H9 (cell line): ENCODE data around the gene JADE2. TPM values are rescaled to one million over a fixed set of nuclear protein-coding genes. Genes with fewer than 3 reads are reported as not detected.

Experiments
- DNase-seq: peaks from one replicate; pipeline ENCODE4 v3.0.0-alpha.2; 2017
- H2AFZ ChIP-seq: one replicate; pipeline ENCODE4 v1.6.1; 2013; ENCODE audit warnings: mild to moderate bottlenecking, low read length, control low read depth, moderate library complexity
- H2AK5ac ChIP-seq: 2 replicates; pipeline ENCODE4 v1.6.1; 2013; ENCODE audit warnings: low read length, control low read depth, mixed read lengths; ENCODE audit not compliant: insufficient read length
- H2BK120ac ChIP-seq: one replicate; pipeline ENCODE4 v1.6.1; 2013; ENCODE audit warnings: low read depth, mild to moderate bottlenecking, low read length, control low read depth, inconsistent platforms; ENCODE audit not compliant: poor library complexity, severe bottlenecking
- H2BK12ac ChIP-seq: 2 replicates; pipeline ENCODE4 v1.6.1; 2013; ENCODE audit warnings: low read length, control low read depth, mixed read lengths, low read depth; ENCODE audit not compliant: insufficient read length
- H2BK15ac ChIP-seq: 2 replicates; pipeline ENCODE4 v1.6.1; 2013; ENCODE audit warnings: low read depth, low read length, control low read depth
- H2BK20ac ChIP-seq: one replicate; pipeline ENCODE4 v1.6.1; 2013; ENCODE audit warnings: low read depth, mild to moderate bottlenecking, low read length, control low read depth, inconsistent platforms; ENCODE audit not compliant: poor library complexity, severe bottlenecking
- H2BK5ac ChIP-seq: 2 replicates; pipeline ENCODE4 v1.6.1; 2013; ENCODE audit warnings: low read length, control low read depth, mixed read lengths; ENCODE audit not compliant: insufficient read length
- H3K14ac ChIP-seq: 2 replicates; pipeline ENCODE4 v1.6.1; 2013; ENCODE audit warnings: low read length, control low read depth; ENCODE audit not compliant: insufficient read depth
- H3K18ac ChIP-seq: 2 replicates; pipeline ENCODE4 v1.6.1; 2013; ENCODE audit warnings: low read depth, mild to moderate bottlenecking, mixed read lengths, low read length, control low read depth; ENCODE audit not compliant: insufficient read length
- H3K23ac ChIP-seq: 2 replicates; pipeline ENCODE4 v1.6.1; 2013; ENCODE audit warnings: low read length, control low read depth, mixed read lengths, low read depth; ENCODE audit not compliant: insufficient read length
- H3K23me2 ChIP-seq: 2 replicates; pipeline ENCODE4 v1.6.1; 2013; ENCODE audit warnings: low read depth, mild to moderate bottlenecking, mixed read lengths, low read length, control low read depth; ENCODE audit not compliant: insufficient read length, poor library complexity, severe bottlenecking
- H3K27ac ChIP-seq: 2 replicates; pipeline ENCODE4 v1.5.1; 2013; ENCODE audit warnings: low read length, control low read depth, mixed read lengths, low read depth; ENCODE audit not compliant: insufficient read length
- H3K27me3 ChIP-seq: 2 replicates; pipeline ENCODE4 v1.6.1; 2013; ENCODE audit warnings: low read length, control low read depth, inconsistent platforms; ENCODE audit not compliant: insufficient read depth
- H3K4ac ChIP-seq: 2 replicates; pipeline ENCODE4 v1.6.1; 2013; ENCODE audit warnings: low read depth, mild to moderate bottlenecking, control low read depth, inconsistent platforms, low read length, moderate library complexity
- H3K4me1 ChIP-seq: 2 replicates; pipeline ENCODE4 v1.6.1; 2013; ENCODE audit warnings: low read length, control low read depth, inconsistent platforms; ENCODE audit not compliant: insufficient read depth
- H3K4me2 ChIP-seq: 2 replicates; pipeline ENCODE4 v1.6.1; 2013; ENCODE audit warnings: low read length, control low read depth, mixed read lengths; ENCODE audit not compliant: insufficient read length, insufficient read depth
- H3K56ac ChIP-seq: 2 replicates; pipeline ENCODE4 v1.6.1; 2013; ENCODE audit warnings: low read depth, mild to moderate bottlenecking, mixed read lengths, low read length, control low read depth; ENCODE audit not compliant: insufficient read length
- H3K79me1 ChIP-seq: 2 replicates; pipeline ENCODE4 v1.6.1; 2013; ENCODE audit warnings: low read depth, mild to moderate bottlenecking, moderate library complexity, low read length, control low read depth, inconsistent platforms; ENCODE audit not compliant: insufficient read depth, poor library complexity, severe bottlenecking
- H3K79me2 ChIP-seq: 2 replicates; pipeline ENCODE4 v1.6.1; 2013; ENCODE audit warnings: low read length, control low read depth, inconsistent platforms; ENCODE audit not compliant: insufficient read depth
- H3K9ac ChIP-seq: 2 replicates; pipeline ENCODE4 v1.6.1; 2013; ENCODE audit warnings: low read length, control low read depth, mixed read lengths; ENCODE audit not compliant: insufficient read length; ENCODE audit errors: extremely low read depth
- H3K9me3 ChIP-seq: one replicate; pipeline ENCODE4 v1.6.1; 2013; ENCODE audit warnings: low read depth, low read length, inconsistent platforms; ENCODE audit not compliant: control insufficient read depth
- H3T11ph ChIP-seq: one replicate; pipeline ENCODE4 v1.6.1; 2013; ENCODE audit warnings: mild to moderate bottlenecking, low read length, control low read depth, inconsistent platforms
- H4K20me1 ChIP-seq: one replicate; pipeline ENCODE4 v1.6.1; 2013; ENCODE audit not compliant: control insufficient read depth, insufficient read length, insufficient read depth
- H4K5ac ChIP-seq: 2 replicates; pipeline ENCODE4 v1.6.1; 2013; ENCODE audit warnings: low read depth, mild to moderate bottlenecking, mixed read lengths, low read length, control low read depth; ENCODE audit not compliant: insufficient read length
- H4K8ac ChIP-seq: replicated peaks from 2 replicates; pipeline ENCODE4 v1.6.1; 2013; ENCODE audit warnings: low read length, control low read depth, mixed read lengths, low read depth; ENCODE audit not compliant: insufficient read length
- H4K91ac ChIP-seq: 2 replicates; pipeline ENCODE4 v1.6.1; 2013; ENCODE audit warnings: low read depth, mild to moderate bottlenecking, moderate library complexity, mixed read lengths, low read length, control low read depth; ENCODE audit not compliant: insufficient read length
- H3K27ac Mint-ChIP-seq, 3 experiments: 2 replicates in 2 of 3; 3 replicates in 1 of 3; pipeline ENCODE4 v1.8.0; 2020 to 2021; ENCODE audit warnings: mixed read lengths in 3 of 3, mild to moderate bottlenecking in 1 of 3, moderate library complexity in 1 of 3
- H3K27me3 Mint-ChIP-seq: 2 replicates; pipeline ENCODE4 v1.8.0; 2021; ENCODE audit warnings: low read depth, mild to moderate bottlenecking, moderate library complexity, mixed read lengths
- H3K36me3 Mint-ChIP-seq, 3 experiments: 2 replicates in 2 of 3; 3 replicates in 1 of 3; pipeline ENCODE4 v1.8.0; 2020 to 2021; ENCODE audit warnings: low read depth in 3 of 3, mixed read lengths in 3 of 3; ENCODE audit not compliant: insufficient read depth in 1 of 3
- H3K4me1 Mint-ChIP-seq, 2 experiments: 2 replicates each; pipeline ENCODE4 v1.8.0; 2020; ENCODE audit warnings: mixed read lengths in 2 of 2
- H3K4me3 Mint-ChIP-seq, 2 experiments: 2 replicates in 1 of 2; 3 replicates in 1 of 2; pipeline ENCODE4 v1.8.0; 2020 to 2021; ENCODE audit warnings: mild to moderate bottlenecking in 2 of 2, mixed read lengths in 2 of 2, moderate library complexity in 1 of 2
- H3K9me3 Mint-ChIP-seq, 2 experiments: 2 replicates in 1 of 2; 3 replicates in 1 of 2; pipeline ENCODE4 v1.8.0; 2020; ENCODE audit warnings: mild to moderate bottlenecking in 2 of 2, mixed read lengths in 2 of 2, moderate library complexity in 1 of 2
- WGBS: extraction: QIAGEN DNeasy Blood & Tissue Kit; methylation state at CpG from one replicate; pipeline ENCODE4 v1.1.7; 2013; ENCODE audit warnings: missing lambda C conversion rate, low lambda C conversion rate, mixed read lengths; ENCODE audit not compliant: insufficient read length; ENCODE audit errors: extremely low coverage; 5-methylcytosine and 5-hydroxymethylcytosine counted together
- total RNA-seq: library from RNA; stranded (reverse); gene quantifications from 2 replicates; pipeline ENCODE4 v1.2.1, GENCODE V29; 2021
- TF ChIP-seq, protein P1 (sequence below): fragments of 200-600 bp; sonication (generic); conservative IDR thresholded peaks from 3 replicates; pipeline ENCODE4 v1.8.0; 2021; ENCODE audit warnings: antibody characterized with exemption, mild to moderate bottlenecking

JADE2 gene
- total RNA-seq, 1 experiment from 2014 or later, result 99.7 TPM

DNA sequence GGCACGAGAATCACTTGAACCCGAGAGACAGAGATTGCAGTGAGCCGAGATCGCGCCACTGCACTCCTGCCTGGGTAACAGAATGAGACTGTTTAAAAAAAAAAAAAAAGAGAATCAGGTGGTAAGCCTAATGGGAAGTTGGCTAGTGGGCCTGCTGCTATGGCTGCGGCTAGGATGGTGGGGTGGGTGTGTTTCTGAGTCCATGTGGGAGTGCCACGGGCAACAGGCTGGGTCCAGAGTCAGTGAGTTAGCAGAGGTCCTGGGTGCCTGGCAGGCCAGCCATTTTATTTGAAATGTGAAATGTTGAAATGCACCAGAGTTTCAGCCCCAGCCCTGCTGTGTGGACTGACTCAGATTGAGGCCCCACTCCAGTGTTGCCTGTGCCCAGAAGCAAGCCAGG, 37.8 kb downstream of the JADE2 start:
- no peaks in the 10 kb centered on the region for H3K9me3 ChIP-seq
- H2AK5ac ChIP-seq, result no peak overlapping the region
- no peaks in the 10 kb centered on the region for H3K79me2 ChIP-seq
- no peaks in the 10 kb centered on the region for H3K9me3 Mint-ChIP-seq
- peaks cover 24 to 93% (median 72%) of the 10 kb centered on the region in 3 experiments for H3K36me3 Mint-ChIP-seq
- H3K18ac ChIP-seq, result no peak overlapping the region
- H3K56ac ChIP-seq, result no peak overlapping the region
- no peak overlapping the region for H3K23ac ChIP-seq
- no peak overlapping the region for H3K4me2 ChIP-seq
- H2BK120ac ChIP-seq, result no peak overlapping the region
- H3K27ac ChIP-seq, result no peak overlapping the region
- no peaks in the 10 kb centered on the region for H3K4me1 Mint-ChIP-seq
- no peak overlapping the region for H3K14ac ChIP-seq
- H4K5ac ChIP-seq, result no peak overlapping the region
- H4K8ac ChIP-seq, result no peak overlapping the region
- no peaks in the 10 kb centered on the region for H3K27me3 ChIP-seq
- TF ChIP-seq, protein P1, sequence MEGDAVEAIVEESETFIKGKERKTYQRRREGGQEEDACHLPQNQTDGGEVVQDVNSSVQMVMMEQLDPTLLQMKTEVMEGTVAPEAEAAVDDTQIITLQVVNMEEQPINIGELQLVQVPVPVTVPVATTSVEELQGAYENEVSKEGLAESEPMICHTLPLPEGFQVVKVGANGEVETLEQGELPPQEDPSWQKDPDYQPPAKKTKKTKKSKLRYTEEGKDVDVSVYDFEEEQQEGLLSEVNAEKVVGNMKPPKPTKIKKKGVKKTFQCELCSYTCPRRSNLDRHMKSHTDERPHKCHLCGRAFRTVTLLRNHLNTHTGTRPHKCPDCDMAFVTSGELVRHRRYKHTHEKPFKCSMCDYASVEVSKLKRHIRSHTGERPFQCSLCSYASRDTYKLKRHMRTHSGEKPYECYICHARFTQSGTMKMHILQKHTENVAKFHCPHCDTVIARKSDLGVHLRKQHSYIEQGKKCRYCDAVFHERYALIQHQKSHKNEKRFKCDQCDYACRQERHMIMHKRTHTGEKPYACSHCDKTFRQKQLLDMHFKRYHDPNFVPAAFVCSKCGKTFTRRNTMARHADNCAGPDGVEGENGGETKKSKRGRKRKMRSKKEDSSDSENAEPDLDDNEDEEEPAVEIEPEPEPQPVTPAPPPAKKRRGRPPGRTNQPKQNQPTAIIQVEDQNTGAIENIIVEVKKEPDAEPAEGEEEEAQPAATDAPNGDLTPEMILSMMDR, result no peak
- H3K4me1 ChIP-seq, result no peaks in the 10 kb centered on the region
- no peak overlapping the region for H3K9ac ChIP-seq
- no peaks in the 10 kb centered on the region for H3K79me1 ChIP-seq
- no peaks in the 10 kb centered on the region for H4K20me1 ChIP-seq
- H3K4me3 Mint-ChIP-seq, result no peak overlapping the region
- H2BK15ac ChIP-seq, result no peak overlapping the region
- no peak overlapping the region for H2BK5ac ChIP-seq
- H3K27me3 Mint-ChIP-seq, result no peaks in the 10 kb centered on the region
- no peak overlapping the region for H3T11ph ChIP-seq
- WGBS, result no CpG with 5 or more reads among the region's 7 CpGs
- H3K23me2 ChIP-seq, result no peaks in the 10 kb centered on the region
- no peak for DNase-seq
- H4K91ac ChIP-seq, result no peak overlapping the region
- H2BK12ac ChIP-seq, result no peak overlapping the region
- no peak overlapping the region; a peak in 1 of 7 replicates for H3K27ac Mint-ChIP-seq
- no peak overlapping the region for H3K4ac ChIP-seq
- no peak overlapping the region for H2AFZ ChIP-seq
- no peak overlapping the region for H2BK20ac ChIP-seq
